PC-9 (cell line): ENCODE measurements around the gene MYBL2.

ENCODE experiments used
- EZH2 ChIP-seq: fragments of 200-600 bp; sonication (generic); IDR thresholded peaks from 2 replicates; pipeline ENCODE4 v1.8.0; 2017; ENCODE audit warnings: antibody characterized with exemption, low read depth
- TF ChIP-seq, protein P1 (sequence below): fragments of 200-600 bp; sonication (generic); conservative IDR thresholded peaks from 2 replicates; pipeline ENCODE4 v1.6.1; 2017; ENCODE audit warnings: mixed run types, antibody characterized with exemption, mild to moderate bottlenecking, moderate library complexity

DNA sequence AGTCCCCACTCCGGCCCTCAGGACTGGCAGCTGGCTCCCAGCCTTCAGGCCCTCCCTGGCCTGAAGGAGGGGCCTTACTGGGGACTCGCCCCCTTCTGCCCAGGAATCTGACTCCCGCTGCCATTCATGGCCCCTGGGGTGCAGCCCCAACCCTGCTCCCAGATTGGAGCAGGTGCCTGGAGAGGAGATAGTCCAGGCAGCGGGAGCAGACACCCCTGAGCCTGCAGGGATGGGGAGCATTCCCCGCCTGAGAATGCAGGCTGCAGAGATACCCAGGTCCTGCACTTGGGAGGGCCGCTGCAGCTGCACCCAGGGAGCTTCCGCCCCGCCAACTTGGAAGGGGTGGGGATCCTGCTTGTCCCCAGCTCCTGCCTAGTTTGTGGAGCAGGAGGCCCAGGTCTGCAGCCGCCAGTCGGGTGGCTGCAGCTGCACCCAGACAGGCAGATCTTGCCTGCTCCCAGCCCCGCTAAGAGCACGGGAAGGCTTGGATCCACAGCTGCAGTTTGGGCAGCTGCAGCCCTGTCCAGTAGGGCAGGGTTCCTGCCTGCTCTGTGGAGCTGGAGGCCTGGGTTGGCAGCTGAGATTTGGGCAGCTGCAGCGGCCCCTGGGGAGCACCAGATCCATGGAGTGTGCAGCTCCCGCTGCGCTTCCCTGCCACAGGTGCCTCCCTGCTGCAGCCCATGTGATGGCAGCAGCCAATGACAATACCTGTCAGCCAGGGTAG lies 54.7 kb downstream of the MYBL2 start:
- TF ChIP-seq, protein P1, sequence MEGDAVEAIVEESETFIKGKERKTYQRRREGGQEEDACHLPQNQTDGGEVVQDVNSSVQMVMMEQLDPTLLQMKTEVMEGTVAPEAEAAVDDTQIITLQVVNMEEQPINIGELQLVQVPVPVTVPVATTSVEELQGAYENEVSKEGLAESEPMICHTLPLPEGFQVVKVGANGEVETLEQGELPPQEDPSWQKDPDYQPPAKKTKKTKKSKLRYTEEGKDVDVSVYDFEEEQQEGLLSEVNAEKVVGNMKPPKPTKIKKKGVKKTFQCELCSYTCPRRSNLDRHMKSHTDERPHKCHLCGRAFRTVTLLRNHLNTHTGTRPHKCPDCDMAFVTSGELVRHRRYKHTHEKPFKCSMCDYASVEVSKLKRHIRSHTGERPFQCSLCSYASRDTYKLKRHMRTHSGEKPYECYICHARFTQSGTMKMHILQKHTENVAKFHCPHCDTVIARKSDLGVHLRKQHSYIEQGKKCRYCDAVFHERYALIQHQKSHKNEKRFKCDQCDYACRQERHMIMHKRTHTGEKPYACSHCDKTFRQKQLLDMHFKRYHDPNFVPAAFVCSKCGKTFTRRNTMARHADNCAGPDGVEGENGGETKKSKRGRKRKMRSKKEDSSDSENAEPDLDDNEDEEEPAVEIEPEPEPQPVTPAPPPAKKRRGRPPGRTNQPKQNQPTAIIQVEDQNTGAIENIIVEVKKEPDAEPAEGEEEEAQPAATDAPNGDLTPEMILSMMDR, result no peak
- no peak for TF ChIP-seq EZH2
